ENCODE data around the gene TKT.
"Not testable (repeated sequence)": the region's sequence is repeated elsewhere in the genome, so short reads cannot be mapped to it uniquely, and the experiment has no call there.

The TKT gene

GRCh38 chr3:53259427-53260259, 3.8 kb upstream of the TKT start:
- DNase-seq: no peak

DNA sequence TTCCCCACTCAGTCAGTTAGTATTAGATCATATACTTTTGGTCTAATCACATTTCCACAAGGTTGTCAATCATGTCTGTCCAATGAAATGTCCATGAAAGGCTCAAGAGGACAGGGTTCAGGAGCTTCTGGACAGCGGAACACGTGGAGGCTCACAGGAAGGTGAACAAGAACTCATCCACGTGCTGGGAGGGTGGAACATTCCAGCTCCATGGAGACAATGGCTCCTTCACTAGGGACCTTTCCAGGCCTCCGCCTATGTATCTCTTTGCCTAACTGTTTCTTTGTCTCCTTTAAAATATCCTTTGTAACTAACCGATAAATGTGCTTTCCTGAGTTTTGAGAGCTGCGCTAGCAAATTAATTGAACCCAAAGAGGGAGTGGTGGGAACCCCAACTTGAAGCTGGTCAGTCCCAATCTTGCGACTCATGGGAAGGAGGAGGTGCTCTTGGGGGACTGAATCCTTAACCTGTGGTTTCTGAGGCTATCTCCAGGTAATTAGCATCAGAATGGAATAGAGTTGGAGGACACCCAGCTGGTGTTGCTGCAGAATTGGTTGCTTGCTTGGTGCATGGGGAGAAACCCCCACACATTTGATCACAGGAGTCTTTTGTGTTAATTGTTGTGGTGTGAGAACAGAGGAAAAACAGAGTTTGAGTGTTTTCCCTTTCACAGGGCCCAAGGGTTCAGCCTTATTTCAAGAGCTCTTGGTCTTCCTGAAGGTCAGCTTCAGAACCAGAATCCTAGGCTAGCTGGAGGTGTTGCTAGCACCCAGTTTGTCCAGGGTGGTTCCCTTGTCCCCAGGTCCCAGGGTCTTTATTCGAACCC, 3.0 kb upstream of the TKT start:
- no peak for DNase-seq

GRCh38 chr3:53257465-53257864, 1.6 kb upstream of the TKT start:
- DNase-seq: no peak

GRCh38 chr3:53256704-53257055, 858 bp upstream of the TKT start:
- no peak for DNase-seq

- peak; percentile 29 to 42 for DNase-seq
These were observed 423 bp downstream of the TKT start for GRCh38 chr3:53255423-53255774.

- DNase-seq: peak; percentile 26 to 42
These were observed 1.1 kb downstream of the TKT start for GRCh38 chr3:53254509-53255422.

GRCh38 chr3:53253707-53254508, 1.9 kb downstream of the TKT start:
- no peak for DNase-seq

GRCh38 chr3:53252947-53253322, 2.9 kb downstream of the TKT start:
- DNase-seq: not testable (repeated sequence)

DNA sequence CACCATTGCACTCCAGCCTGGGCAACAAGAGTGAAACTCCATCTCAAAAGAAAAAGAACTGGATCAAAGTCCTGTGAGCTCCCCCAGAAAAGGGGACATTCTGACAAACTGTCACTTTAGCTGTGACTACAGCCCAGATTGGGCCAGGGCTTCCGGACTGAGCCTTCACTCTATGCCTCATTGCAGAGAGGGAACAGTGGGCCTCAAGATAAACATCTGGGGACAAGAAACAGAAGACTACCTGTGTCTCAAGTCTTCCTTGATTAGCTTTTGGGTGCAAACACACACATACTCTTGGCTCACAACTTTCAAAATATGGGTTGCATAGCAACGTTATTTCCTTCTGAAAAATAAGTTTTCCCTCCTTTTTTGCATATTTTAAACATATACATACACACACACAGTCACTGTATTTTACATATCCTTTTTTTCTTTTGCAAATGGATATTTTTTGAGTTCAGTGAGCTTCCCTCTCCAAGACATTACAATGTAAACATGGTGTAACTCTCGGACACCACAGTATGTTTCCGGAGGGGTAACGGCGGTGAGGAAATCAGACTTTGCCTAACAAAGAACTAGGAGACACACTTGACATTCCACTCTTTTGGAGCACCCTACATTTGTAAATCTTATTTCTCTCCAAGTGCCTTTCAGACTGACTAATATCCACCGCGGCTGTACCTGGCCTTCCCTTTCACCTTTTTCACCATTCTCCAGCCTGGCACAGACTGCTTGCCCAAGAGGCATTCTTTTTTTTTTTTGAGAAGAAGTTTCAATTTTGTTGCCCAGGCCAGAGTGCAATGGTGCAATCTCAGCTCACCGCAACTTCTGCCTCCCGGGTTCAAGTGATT, 3.5 kb downstream of the TKT start:
- no peak for DNase-seq

GRCh38 chr3:53250881-53251605, 4.8 kb downstream of the TKT start:
- no peak for DNase-seq

DNA sequence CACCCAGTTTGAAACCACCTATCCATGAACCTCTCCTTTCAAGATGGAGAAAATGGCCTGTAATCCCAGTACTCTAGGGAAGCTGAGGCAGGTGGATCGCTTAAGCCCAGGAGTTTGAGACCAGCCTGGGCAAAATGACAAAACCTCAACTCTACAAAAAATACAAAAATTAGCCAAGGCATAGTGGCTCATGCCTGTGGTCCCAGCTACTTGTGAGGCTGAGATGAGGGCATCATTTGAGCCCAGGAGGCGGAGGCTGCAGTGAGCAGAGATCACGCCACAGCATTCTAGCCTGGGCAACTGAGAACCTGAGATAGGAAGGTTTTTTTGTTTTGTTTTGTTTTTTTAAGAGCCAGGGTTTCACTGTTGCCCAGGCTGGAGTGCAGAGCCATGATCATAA, 5.4 kb downstream of the TKT start:
- no peak for DNase-seq

- no peak for DNase-seq
These were observed 7.7 kb downstream of the TKT start for GRCh38 chr3:53248161-53248560.

DNA sequence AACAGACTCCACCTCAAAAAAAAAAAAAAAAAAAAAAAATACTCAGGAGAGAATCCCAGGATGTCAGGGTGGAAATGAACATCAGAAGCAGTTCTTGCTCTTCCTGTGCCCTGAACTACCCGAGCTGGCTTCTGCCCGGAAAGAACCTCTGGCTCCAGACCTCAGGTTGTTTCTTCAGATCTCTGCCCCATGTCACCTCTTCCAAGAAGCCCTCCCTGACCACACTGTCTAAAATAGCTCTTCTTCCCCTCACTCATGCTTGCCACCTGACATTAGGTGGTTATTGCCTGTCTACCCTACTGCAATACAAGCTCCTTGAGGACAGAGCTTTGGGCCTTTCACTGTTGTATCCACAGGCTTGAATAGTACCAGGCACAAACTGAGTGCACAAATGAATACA, 8.2 kb downstream of the TKT start:
- DNase-seq: no peak

- DNase-seq: no peak
These were observed 11.6 kb downstream of the TKT start for GRCh38 chr3:53244271-53244670.

GRCh38 chr3:53243785-53244184, 12.0 kb downstream of the TKT start:
- no peak for DNase-seq

- no peak for DNase-seq
These were observed 12.7 kb downstream of the TKT start for GRCh38 chr3:53243165-53243564.

DNA sequence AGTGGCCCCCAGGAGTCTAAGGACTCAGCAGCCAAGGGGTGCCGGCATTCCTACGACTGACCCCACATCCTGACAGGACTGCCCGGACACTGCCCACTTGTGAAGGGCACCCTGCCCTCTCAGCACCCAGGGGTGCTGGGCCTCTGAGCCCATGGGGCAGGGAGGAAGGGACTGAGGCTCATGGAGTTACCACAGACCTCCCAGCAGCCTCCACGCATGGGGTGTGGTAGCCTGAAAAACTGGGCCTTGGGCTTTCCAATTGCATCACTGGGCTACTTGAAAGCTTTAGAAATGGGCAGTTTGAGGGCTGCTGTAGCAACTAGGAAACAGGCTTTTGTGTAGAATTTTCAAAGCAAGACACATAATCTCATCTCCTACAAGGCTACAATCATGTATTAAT, 13.2 kb downstream of the TKT start:
- no peak for DNase-seq

DNA sequence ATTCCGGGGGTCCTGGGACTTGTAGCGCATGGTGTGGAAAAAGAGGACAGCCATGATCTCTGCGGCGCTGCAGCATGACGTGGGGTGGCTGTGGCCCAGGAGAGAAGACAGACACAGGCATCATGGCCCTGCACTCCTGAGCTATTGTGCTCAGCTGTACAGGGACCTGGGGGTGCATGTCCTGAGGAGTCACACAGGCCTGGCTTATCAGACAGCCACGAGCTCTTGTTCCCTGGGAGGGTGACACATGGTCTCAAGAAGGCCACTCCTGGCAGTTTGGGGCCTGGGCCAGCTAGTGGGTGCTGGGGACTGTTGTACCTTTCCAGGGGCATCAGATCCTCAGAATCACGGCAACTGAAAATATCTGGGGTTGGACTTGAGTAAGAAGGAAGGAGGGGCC, 13.7 kb downstream of the TKT start:
- no peak for DNase-seq

DNA sequence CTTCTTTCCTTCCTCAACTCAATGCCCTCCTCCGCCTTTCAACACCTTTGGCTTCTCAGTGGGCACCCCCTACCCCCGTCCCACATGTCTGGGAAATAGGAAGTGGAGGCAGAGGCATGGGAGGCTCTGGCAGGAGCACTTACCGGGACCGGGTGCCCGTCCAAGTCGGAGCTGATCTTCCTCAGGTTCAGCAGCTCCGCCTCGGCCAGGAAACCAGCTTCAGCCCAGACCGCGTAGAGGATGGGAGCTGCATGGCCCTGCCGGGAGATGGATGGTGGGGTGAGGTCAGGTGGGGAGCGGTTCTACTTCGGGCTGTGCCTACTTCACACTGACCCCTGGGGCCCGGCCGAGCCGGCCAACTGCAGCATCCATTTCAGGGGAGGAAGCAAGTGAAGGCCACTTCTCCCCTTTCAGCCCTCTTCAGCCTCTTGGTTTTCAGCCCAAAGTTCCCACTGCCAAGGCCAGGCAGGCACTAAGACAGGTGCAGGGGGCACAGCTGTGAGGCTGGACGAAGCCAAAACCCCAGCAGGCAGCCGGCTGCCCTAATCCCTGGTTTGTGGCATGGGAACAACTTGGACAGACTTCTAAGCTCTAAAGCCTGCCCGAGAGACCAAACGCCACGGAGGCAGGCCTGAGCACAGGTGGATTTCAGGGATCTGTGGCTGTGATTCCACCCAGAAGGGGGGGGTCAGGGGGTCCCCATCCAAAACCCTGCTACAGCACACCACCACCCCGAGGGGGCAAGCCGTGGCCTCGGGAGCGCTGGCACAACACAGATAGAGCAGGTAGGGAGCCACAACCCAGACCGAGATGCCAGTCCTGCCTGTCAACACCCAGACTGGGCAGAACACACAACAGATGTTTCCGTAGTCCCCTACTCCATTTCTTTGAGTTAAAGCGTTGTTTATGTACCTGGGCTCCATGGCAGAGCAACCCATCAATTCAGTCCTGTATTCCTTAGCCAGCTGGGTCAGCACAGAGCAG, 14.5 kb downstream of the TKT start:
- DNase-seq: no peak

DNA sequence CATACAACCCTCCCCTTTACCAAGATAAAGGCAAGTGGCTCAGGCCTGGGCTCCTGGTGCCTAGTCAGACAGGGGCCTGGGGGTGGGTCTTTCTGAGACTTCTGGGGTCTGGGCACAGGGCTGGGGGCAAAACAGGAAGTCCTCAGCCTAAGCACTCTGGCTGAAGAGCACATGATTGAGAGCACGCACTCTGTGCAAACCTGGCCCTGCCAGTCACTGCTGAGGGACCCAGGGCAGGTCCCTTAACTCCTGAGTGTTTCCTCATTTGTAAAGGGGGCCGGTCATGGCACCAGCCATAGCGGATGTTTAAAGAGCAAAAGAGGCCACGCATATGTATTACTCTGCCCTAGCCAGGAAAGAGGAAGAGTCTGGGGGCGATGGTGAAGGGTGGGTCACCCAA, 16.0 kb downstream of the TKT start:
- DNase-seq: no peak

All from stimulated activated CD4-positive, alpha-beta T cell treated with anti-CD3 and anti-CD28 coated beads, Interleukin-4, amount 100 ng/mL, for 4 hours (primary cell).